ENCODE measurements around the gene TBX21. TPM values are rescaled to one million over a fixed set of nuclear protein-coding genes. Genes with fewer than 3 reads are reported as not detected.

The TBX21 gene
- total and polyA plus RNA-seq, 2 experiments from 2014 or later, result not detected

- Histone ChIP-seq H3K4me3 (peak overlapping the region; percentile 40; the same call in 1 of the 2 replicates), H3F3A (replicated peaks; ENCODE audit: low read depth) (no peaks in the 10 kb centered on the region), H4K20me1 (replicated peaks; ENCODE audit: insufficient read depth) (no peaks in the 10 kb centered on the region), H3K36me3 (ENCODE audit: insufficient read depth) (no peaks in the 10 kb centered on the region), H3K27me3 (ENCODE audit: insufficient read depth) (peaks cover 25% of the 10 kb centered on the region), H3K9me2 (ENCODE audit: insufficient read depth) (no peaks in the 10 kb centered on the region), H3K79me2 (replicated peaks; ENCODE audit: insufficient read depth) (no peaks in the 10 kb centered on the region), H3K4me2 (peak overlapping the region; percentile 57; the same call in 1 of the 2 replicates), H3K4me1 (ENCODE audit: insufficient read depth) (no peaks in the 10 kb centered on the region), H3K27ac (ENCODE audit: low read depth) (no peak overlapping the region), H2AFZ (peak overlapping the region; percentile 90; the same call in 1 of the 2 replicates)
- Mint-ChIP-seq H3K4me1 (no peaks in the 10 kb centered on the region), H3K27me3 (ENCODE audit: insufficient read depth, low read depth, poor library complexity) (peaks cover 15% of the 10 kb centered on the region), H3K27ac (no peak overlapping the region), H3K4me3 (no peak overlapping the region), H3K9me3 (no peaks in the 10 kb centered on the region; the same call in 2 of the 3 replicates), H3K36me3 (ENCODE audit: low read depth) (no peaks in the 10 kb centered on the region)
- peak; percentile 58 for DNase-seq (ENCODE audit: low spot score)
- TF ChIP-seq EZH2phosphoT487 (IDR thresholded peaks at IDR 0.05; ENCODE audit: unreplicated experiment) (no peak), ZNF462 (CRISPR knock-in tag; IDR thresholded peaks at IDR 0.05) (no peak), ZNF114 (CRISPR knock-in tag; IDR thresholded peaks at IDR 0.05) (no peak), POLR2AphosphoS5 (IDR thresholded peaks at IDR 0.05; ENCODE audit: low read depth) (no peak), REST (IDR thresholded peaks at IDR 0.05; ENCODE audit: unreplicated experiment) (no peak), NANOG (IDR thresholded peaks at IDR 0.05; ENCODE audit: borderline replicate concordance) (no peak), EZH2 (IDR thresholded peaks at IDR 0.05; ENCODE audit: low read depth, unreplicated experiment) (no peak), ZNF331 (CRISPR knock-in tag; IDR thresholded peaks at IDR 0.05; ENCODE audit: low read depth) (no peak), STAT1 (IDR thresholded peaks at IDR 0.05; ENCODE audit: unreplicated experiment) (no peak), JUNB (IDR thresholded peaks at IDR 0.05; ENCODE audit: unreplicated experiment) (no peak), ETS1 (IDR thresholded peaks at IDR 0.05) (no peak), CREB1 (CRISPR knock-in tag; IDR thresholded peaks at IDR 0.05; ENCODE audit: low read depth) (no peak)
- TF ChIP-seq, protein P1, sequence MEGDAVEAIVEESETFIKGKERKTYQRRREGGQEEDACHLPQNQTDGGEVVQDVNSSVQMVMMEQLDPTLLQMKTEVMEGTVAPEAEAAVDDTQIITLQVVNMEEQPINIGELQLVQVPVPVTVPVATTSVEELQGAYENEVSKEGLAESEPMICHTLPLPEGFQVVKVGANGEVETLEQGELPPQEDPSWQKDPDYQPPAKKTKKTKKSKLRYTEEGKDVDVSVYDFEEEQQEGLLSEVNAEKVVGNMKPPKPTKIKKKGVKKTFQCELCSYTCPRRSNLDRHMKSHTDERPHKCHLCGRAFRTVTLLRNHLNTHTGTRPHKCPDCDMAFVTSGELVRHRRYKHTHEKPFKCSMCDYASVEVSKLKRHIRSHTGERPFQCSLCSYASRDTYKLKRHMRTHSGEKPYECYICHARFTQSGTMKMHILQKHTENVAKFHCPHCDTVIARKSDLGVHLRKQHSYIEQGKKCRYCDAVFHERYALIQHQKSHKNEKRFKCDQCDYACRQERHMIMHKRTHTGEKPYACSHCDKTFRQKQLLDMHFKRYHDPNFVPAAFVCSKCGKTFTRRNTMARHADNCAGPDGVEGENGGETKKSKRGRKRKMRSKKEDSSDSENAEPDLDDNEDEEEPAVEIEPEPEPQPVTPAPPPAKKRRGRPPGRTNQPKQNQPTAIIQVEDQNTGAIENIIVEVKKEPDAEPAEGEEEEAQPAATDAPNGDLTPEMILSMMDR (conservative IDR thresholded peaks at IDR 0.05; ENCODE audit: low read depth in 2 of 2), result no peak
- peak; percentile 73 for ATAC-seq
Measured at GRCh38 chr17:47778184-47778635, 45.2 kb downstream of the TBX21 start.
